Ishikawa (cell line): ENCODE data around the gene BLTP2.

Experiments used
- CEBPB ChIP-seq: IDR thresholded peaks from 2 replicates; pipeline ENCODE4 v1.6.1; 2012
- EGR1 ChIP-seq: IDR thresholded peaks from 2 replicates; pipeline ENCODE4 v1.6.1; 2012
- EP300 ChIP-seq: IDR thresholded peaks from 2 replicates; pipeline ENCODE4 v1.6.1; 2012; ENCODE audit warnings: borderline replicate concordance
- FOXM1 ChIP-seq: IDR thresholded peaks from 2 replicates; pipeline ENCODE4 v1.6.1; 2012; ENCODE audit warnings: low read depth, borderline replicate concordance
- NFIC ChIP-seq: IDR thresholded peaks from 2 replicates; pipeline ENCODE4 v1.6.1; 2012
- RAD21 ChIP-seq: IDR thresholded peaks from 2 replicates; pipeline ENCODE4 v1.6.1; 2012; ENCODE audit warnings: low read depth
- REST ChIP-seq: IDR thresholded peaks from 2 replicates; pipeline ENCODE4 v1.6.1; 2012; ENCODE audit warnings: low read depth, mild to moderate bottlenecking
- TAF1 ChIP-seq: IDR thresholded peaks from 2 replicates; pipeline ENCODE4 v1.6.1; 2012; ENCODE audit warnings: low read depth, mild to moderate bottlenecking
- TCF12 ChIP-seq: IDR thresholded peaks from 2 replicates; pipeline ENCODE4 v1.6.1; 2012; ENCODE audit warnings: low read depth
- TEAD4 ChIP-seq: IDR thresholded peaks from 2 replicates; pipeline ENCODE4 v1.6.1; 2012
- YY1 ChIP-seq: IDR thresholded peaks from 2 replicates; pipeline ENCODE4 v1.6.1; 2012; ENCODE audit warnings: low read depth
- TF ChIP-seq, protein P1 (sequence below): IDR thresholded peaks from 2 replicates; pipeline ENCODE4 v1.6.1; 2012
- TF ChIP-seq, protein P2 (sequence below): IDR thresholded peaks from 2 replicates; pipeline ENCODE4 v1.6.1; 2012

DNA sequence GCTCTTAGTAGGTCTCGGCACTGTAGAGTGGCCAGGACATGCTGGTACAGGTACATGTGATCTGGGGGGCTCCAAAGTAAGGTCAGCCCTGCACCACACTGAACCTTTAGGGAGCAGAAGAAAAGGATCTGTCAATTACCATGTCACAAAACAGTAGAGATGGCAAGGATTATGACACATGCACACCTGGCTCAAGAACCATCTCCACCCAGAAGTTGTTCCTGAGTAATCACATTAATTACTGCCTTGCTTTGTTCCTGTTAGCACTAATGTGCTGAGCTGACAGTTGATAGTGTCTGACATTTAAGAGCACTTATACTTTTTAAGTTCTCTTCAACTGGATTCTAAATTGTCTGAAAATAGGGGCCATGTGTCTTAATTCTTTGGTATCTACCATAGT, 9.5 kb downstream of the BLTP2 start:
- TF ChIP-seq, protein P1, sequence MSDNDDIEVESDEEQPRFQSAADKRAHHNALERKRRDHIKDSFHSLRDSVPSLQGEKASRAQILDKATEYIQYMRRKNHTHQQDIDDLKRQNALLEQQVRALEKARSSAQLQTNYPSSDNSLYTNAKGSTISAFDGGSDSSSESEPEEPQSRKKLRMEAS: no peak
- no peak for TF ChIP-seq EP300
- no peak for TF ChIP-seq EGR1
- TF ChIP-seq TCF12: no peak
- TF ChIP-seq REST: no peak
- no peak for TF ChIP-seq TEAD4
- no peak for TF ChIP-seq RAD21
- no peak for TF ChIP-seq YY1
- no peak for TF ChIP-seq FOXM1
- TF ChIP-seq CEBPB: no peak
- TF ChIP-seq, protein P2, sequence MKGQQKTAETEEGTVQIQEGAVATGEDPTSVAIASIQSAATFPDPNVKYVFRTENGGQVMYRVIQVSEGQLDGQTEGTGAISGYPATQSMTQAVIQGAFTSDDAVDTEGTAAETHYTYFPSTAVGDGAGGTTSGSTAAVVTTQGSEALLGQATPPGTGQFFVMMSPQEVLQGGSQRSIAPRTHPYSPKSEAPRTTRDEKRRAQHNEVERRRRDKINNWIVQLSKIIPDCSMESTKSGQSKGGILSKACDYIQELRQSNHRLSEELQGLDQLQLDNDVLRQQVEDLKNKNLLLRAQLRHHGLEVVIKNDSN: no peak
- TF ChIP-seq TAF1: no peak
- TF ChIP-seq NFIC: no peak
